Measurements from ENCODE around the gene TIMMDC1. TPM values are rescaled to one million over a fixed set of nuclear protein-coding genes. Genes with fewer than 3 reads are reported as not detected.

Gene TIMMDC1
- total and polyA plus RNA-seq, 2 of the 13 experiments (the other 11 are each of a cell fraction or from before 2014, with no cell fraction given), result 50.0 to 77.8 TPM

DNA sequence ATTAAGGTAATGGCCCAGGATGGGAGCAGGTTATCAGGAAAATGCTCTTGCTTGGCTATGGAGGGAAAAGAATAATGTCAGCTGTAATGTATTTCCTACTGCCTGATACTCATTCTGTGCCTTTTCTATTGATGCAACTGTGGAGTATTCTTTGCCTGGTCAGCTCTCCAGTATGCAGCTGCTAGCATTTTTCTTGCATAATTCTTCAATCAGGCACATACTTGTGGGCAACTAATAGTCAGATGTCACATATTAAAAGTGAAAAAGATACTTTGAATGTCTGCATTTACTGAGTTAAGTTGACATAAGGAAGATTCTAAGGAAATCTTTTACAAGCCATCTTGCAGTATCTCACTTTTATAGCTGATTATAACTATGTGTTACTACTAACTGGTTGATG is 31.5 kb downstream of the TIMMDC1 start:
- DNase-seq (ENCODE audit: low spot score) (no peak), ATAC-seq (no peak), FAIRE-seq (no peak)
- H4K20me1 ChIP-seq (ENCODE audit: insufficient read depth, low read length), result no peaks in the 10 kb centered on the region
- intact Hi-C loops (cut with micrococcal nuclease; ENCODE audit: unreplicated experiment), result no loop called here
- no peak overlapping the region for H3K9ac ChIP-seq (ENCODE audit: insufficient read depth, low read depth, low read length)
- H3K79me2 ChIP-seq (ENCODE audit: insufficient read depth, low read length), result no peaks in the 10 kb centered on the region
- CTCF ChIA-PET (ENCODE audit: low intra/inter-chr PET ratio, low total read pairs), result no interaction called here
- H3K27me3 ChIP-seq (ENCODE audit: control insufficient read depth in 1 of 2, insufficient read depth in 2 of 2, low read length in 2 of 2), result no peaks in the 10 kb centered on the region
- H3K4me2 ChIP-seq (ENCODE audit: low read depth, low read length), result no peak overlapping the region
- H3K36me3 ChIP-seq (replicated peaks in 1 of 2; ENCODE audit: control insufficient read depth in 1 of 2, insufficient read depth in 2 of 2, low read length in 2 of 2), result no peaks in the 10 kb centered on the region; a peak in 1 of 5 replicates
- BruUV-seq (replicated peaks), result no TSS peak
- H3K4me3 ChIP-seq (replicated peaks in 1 of 3; ENCODE audit: insufficient read depth in 1 of 3, low read depth in 2 of 3, low read length in 3 of 3), result no peak overlapping the region
- H3K4me1 ChIP-seq (ENCODE audit: insufficient read depth, low read length), result no peaks in the 10 kb centered on the region
- no peak for TF ChIP-seq CENPX (CRISPR knock-in tag; IDR thresholded peaks at IDR 0.05)
- no peak for TF ChIP-seq ATF7 (IDR thresholded peaks at IDR 0.05)
- no peak for TF ChIP-seq ATF7 (CRISPR knock-in tag; IDR thresholded peaks at IDR 0.05)
- TF ChIP-seq CHCHD3 (CRISPR knock-in tag; IDR thresholded peaks at IDR 0.05), result no peak
- no peak for TF ChIP-seq CCDC6 (CRISPR knock-in tag; IDR thresholded peaks at IDR 0.05)
- TF ChIP-seq, protein P1, sequence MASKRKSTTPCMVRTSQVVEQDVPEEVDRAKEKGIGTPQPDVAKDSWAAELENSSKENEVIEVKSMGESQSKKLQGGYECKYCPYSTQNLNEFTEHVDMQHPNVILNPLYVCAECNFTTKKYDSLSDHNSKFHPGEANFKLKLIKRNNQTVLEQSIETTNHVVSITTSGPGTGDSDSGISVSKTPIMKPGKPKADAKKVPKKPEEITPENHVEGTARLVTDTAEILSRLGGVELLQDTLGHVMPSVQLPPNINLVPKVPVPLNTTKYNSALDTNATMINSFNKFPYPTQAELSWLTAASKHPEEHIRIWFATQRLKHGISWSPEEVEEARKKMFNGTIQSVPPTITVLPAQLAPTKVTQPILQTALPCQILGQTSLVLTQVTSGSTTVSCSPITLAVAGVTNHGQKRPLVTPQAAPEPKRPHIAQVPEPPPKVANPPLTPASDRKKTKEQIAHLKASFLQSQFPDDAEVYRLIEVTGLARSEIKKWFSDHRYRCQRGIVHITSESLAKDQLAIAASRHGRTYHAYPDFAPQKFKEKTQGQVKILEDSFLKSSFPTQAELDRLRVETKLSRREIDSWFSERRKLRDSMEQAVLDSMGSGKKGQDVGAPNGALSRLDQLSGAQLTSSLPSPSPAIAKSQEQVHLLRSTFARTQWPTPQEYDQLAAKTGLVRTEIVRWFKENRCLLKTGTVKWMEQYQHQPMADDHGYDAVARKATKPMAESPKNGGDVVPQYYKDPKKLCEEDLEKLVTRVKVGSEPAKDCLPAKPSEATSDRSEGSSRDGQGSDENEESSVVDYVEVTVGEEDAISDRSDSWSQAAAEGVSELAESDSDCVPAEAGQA (IDR thresholded peaks at IDR 0.05; ENCODE audit: low read depth), result no peak
- TF ChIP-seq, protein P1 (CRISPR knock-in tag; IDR thresholded peaks at IDR 0.05; ENCODE audit: borderline replicate concordance), result no peak
- TF ChIP-seq SMAD1 (CRISPR knock-in tag; IDR thresholded peaks at IDR 0.05; ENCODE audit: borderline replicate concordance, low read depth), result no peak
- H3K9me3 ChIP-seq (ENCODE audit: low read length), result no peaks in the 10 kb centered on the region
- H2AFZ ChIP-seq (ENCODE audit: low read length), result no peak overlapping the region
- POLR2A ChIA-PET, result no interaction called here
- H3K27ac ChIP-seq (ENCODE audit: extremely low read length, insufficient read depth, low read length), result no peak overlapping the region
- in situ Hi-C loops (cut with HindIII; ENCODE audit: extremely low pct_ligation_motif_present, low pct_unique_long_range_greater_than_20kb), result no loop called here

Measured in HepG2 (cell line).